K562 (cell line): ENCODE results near the gene HS2ST1. TPM values are rescaled to one million over a fixed set of nuclear protein-coding genes. Genes with fewer than 3 reads are reported as not detected.

Experiments
- ATAC-seq: fragments of 200-7000 bp; cut with Tn5 transposase; 3 replicates; pipeline ENCODE4 v1.9.1; 2020; ENCODE audit warnings: moderate library complexity
- BruUV-seq: library from RNA; stranded (reverse); fragments of 400-500 nt; replicated peaks from 2 replicates; lab custom pipeline; 2021; lab: Mats Ljungman, UMichigan
- CTCF ChIA-PET: fragments of 300-600 bp; formaldehyde crosslinking; extraction: SDS; loops from one replicate; lab custom pipeline; 2021; ENCODE audit warnings: low intra/inter-chr PET ratio; lab: Yijun Ruan, JAX
- POLR2A ChIA-PET: fragments of 300-600, 350-650 bp; sonication (Branson Sonifier 250); formaldehyde crosslinking; extraction: SDS; loops from one replicate; lab custom pipeline; 2021; ENCODE audit warnings: antibody characterized with exemption, inconsistent platforms; lab: Yijun Ruan, JAX
- DNase-seq, 4 experiments: peaks; one replicate each; pipeline versions ENCODE4 v3.0.0 to v3.0.0-alpha.2; 2011 to 2018; ENCODE audit warnings: low spot score in 3 of 4, mixed read lengths in 3 of 4; ENCODE audit errors: extremely low read depth in 1 of 4
- FAIRE-seq: peaks from 2 replicates; lab custom pipeline; 2011; peaks lifted over from hg19 to GRCh38; lab: Jason Lieb, UNC
- H2AFZ ChIP-seq: 2 replicates; pipeline ENCODE4 v1.6.0; 2011; ENCODE audit warnings: low read depth, low read length, control low read depth, inconsistent platforms
- H3K27ac ChIP-seq: fragments of 200-600 bp; 3 replicates; pipeline ENCODE4 v1.8.0; 2011; ENCODE audit warnings: low read depth, mild to moderate bottlenecking, control low read depth, inconsistent platforms, low read length, moderate library complexity, mixed read lengths; ENCODE audit errors: extremely low read depth
- H3K27me3 ChIP-seq, 2 experiments: fragments of 300-600 bp in 1 of 2; 2 replicates in 1 of 2; 3 replicates in 1 of 2; pipeline versions ENCODE4 v1.6.0 to v1.8.0; 2011; ENCODE audit warnings: inconsistent platforms in 2 of 2, low read length in 2 of 2, mild to moderate bottlenecking in 1 of 2, mixed read lengths in 1 of 2, moderate library complexity in 1 of 2; ENCODE audit not compliant: control insufficient read depth in 2 of 2, insufficient read depth in 2 of 2
- H3K36me3 ChIP-seq: fragments of 300-600 bp; 3 replicates; pipeline ENCODE4 v1.8.0; 2011; ENCODE audit warnings: mild to moderate bottlenecking, low read length, inconsistent platforms; ENCODE audit not compliant: control insufficient read depth, insufficient read depth
- H3K4me1 ChIP-seq, 2 experiments: fragments of 200-600 bp in 1 of 2; replicated peaks in 1 of 2; 2 replicates in 1 of 2; 3 replicates in 1 of 2; pipeline versions ENCODE4 v1.5.1 to v1.8.0; 2011; ENCODE audit warnings: inconsistent platforms in 2 of 2, low read length in 2 of 2, mild to moderate bottlenecking in 1 of 2, mixed read lengths in 1 of 2, moderate library complexity in 1 of 2; ENCODE audit not compliant: control insufficient read depth in 2 of 2, insufficient read depth in 2 of 2
- H3K4me2 ChIP-seq: 2 replicates; pipeline ENCODE4 v1.6.1; 2011; ENCODE audit warnings: low read length, control low read depth, inconsistent platforms, mixed read lengths; ENCODE audit not compliant: insufficient read depth
- H3K4me3 ChIP-seq: fragments of 200-600 bp; sonication (generic), shearing (Covaris generic); 2 replicates; pipeline ENCODE4 v1.5.1; 2016; ENCODE audit warnings: control low read depth, inconsistent platforms
- H3K79me2 ChIP-seq: fragments of 200-600 bp; 3 replicates; pipeline ENCODE4 v1.8.0; 2011; ENCODE audit warnings: low read length, inconsistent platforms; ENCODE audit not compliant: control insufficient read depth, insufficient read depth
- H3K9ac ChIP-seq, 2 experiments: 2 replicates each; pipeline versions ENCODE4 v1.6.0 to v1.6.1; 2011; ENCODE audit warnings: low read depth in 2 of 2, low read length in 2 of 2, control low read depth in 1 of 2, inconsistent platforms in 1 of 2, mild to moderate bottlenecking in 1 of 2, mixed read lengths in 1 of 2; ENCODE audit not compliant: insufficient read depth in 1 of 2
- H3K9me1 ChIP-seq: one replicate; pipeline ENCODE4 v1.6.0; 2011; ENCODE audit warnings: inconsistent platforms, mild to moderate bottlenecking, low read length, moderate library complexity; ENCODE audit not compliant: control insufficient read depth, insufficient read depth
- H3K9me3 ChIP-seq: replicated peaks from 2 replicates; pipeline ENCODE4 v1.5.1; 2011; ENCODE audit warnings: low read depth, low read length, inconsistent platforms; ENCODE audit not compliant: control insufficient read depth, insufficient read depth
- H4K20me1 ChIP-seq: replicated peaks from 2 replicates; pipeline ENCODE4 v1.6.1; 2011; ENCODE audit warnings: low read length, inconsistent platforms, mixed read lengths; ENCODE audit not compliant: control insufficient read depth, insufficient read depth
- CUX1 ChIP-seq: fragments of 200-800 bp; sonication (Bioruptor generic); IDR thresholded peaks from 2 replicates; pipeline ENCODE4 v1.6.1; 2016; ENCODE audit warnings: missing genetic modification characterization, missing compliant biosample characterization
- EP400 ChIP-seq: fragments of 450-650 bp; IDR thresholded peaks from 2 replicates; pipeline ENCODE4 v1.6.1; 2017; ENCODE audit warnings: antibody characterized with exemption, mild to moderate bottlenecking, moderate library complexity
- LARP7 ChIP-seq: fragments of 450-650 bp; IDR thresholded peaks from 2 replicates; pipeline ENCODE4 v1.6.1; 2016
- RBM17 ChIP-seq: fragments of 200-400 bp; formaldehyde crosslinking; IDR thresholded peaks from 2 replicates; pipeline ENCODE4 v1.6.1; 2017; ENCODE audit warnings: low read depth, mild to moderate bottlenecking, low read length, borderline replicate concordance
- RFX5 ChIP-seq: IDR thresholded peaks from 2 replicates; pipeline ENCODE4 v1.6.1; 2011; ENCODE audit warnings: low read depth, mild to moderate bottlenecking, improper control_type of control experiment, low read length
- TAF1 ChIP-seq: IDR thresholded peaks from 2 replicates; pipeline ENCODE4 v1.6.1; 2011; ENCODE audit warnings: mild to moderate bottlenecking, low read length, moderate library complexity; ENCODE audit not compliant: insufficient read depth, control insufficient read depth, severe bottlenecking; ENCODE audit errors: extremely low read depth
- TEAD4 ChIP-seq, 2 experiments: sonication (generic) in 1 of 2; formaldehyde crosslinking in 1 of 2; IDR thresholded peaks; 2 replicates each; pipeline versions ENCODE4 v1.6.1 to v1.8.0; 2012 to 2022; ENCODE audit warnings: borderline replicate concordance in 1 of 2, inconsistent platforms in 1 of 2, low read length in 1 of 2, mild to moderate bottlenecking in 1 of 2, missing genetic modification reagents in 1 of 2
- YY1 ChIP-seq, 3 experiments: IDR thresholded peaks; 2 replicates each; pipeline ENCODE4 v1.6.1; 2011; ENCODE audit warnings: low read length in 2 of 3, mild to moderate bottlenecking in 2 of 3, moderate library complexity in 2 of 3, borderline replicate concordance in 1 of 3, control low read depth in 1 of 3, low read depth in 1 of 3; ENCODE audit not compliant: insufficient read depth in 3 of 3, insufficient replicate concordance in 2 of 3, control insufficient read depth in 1 of 3, insufficient read length in 1 of 3; ENCODE audit errors: extremely low read depth in 1 of 3
- ZBTB9 ChIP-seq: fragments of 450-650 bp; formaldehyde crosslinking; IDR thresholded peaks from 2 replicates; pipeline ENCODE4 v1.4.0; 2020; ENCODE audit warnings: mild to moderate bottlenecking, moderate library complexity
- ZC3H11A ChIP-seq: IDR thresholded peaks from 2 replicates; pipeline ENCODE4 v1.6.1; 2012; ENCODE audit warnings: low read depth, low read length, improper control_type of control experiment
- ZKSCAN3 ChIP-seq: fragments of 250-450 bp; sonication (Bioruptor Pico); IDR thresholded peaks from 2 replicates; pipeline ENCODE4 v1.4.0; 2020
- in situ Hi-C: fragments of 300-500 bp; cut with MboI; formaldehyde crosslinking; loops from 4 replicates; pipeline ENCODE4 v1.15.0; 2018; ENCODE audit warnings: inconsistent platforms, mixed read lengths
- intact Hi-C: fragments of 100-400 bp; cut with micrococcal nuclease; formaldehyde crosslinking; loops from 2 replicates; pipeline ENCODE4 v1.14.2; 2022
- polyA plus RNA-seq, 8 experiments: library from polyadenylated mRNA; depleted of rRNA in 4 of 8; stranded (reverse) in 5 of 8; unstranded in 3 of 8; fragments of >200 nt; fragmentation: Nextera tagmentation in 2 of 8; fragmentation: Illumina TruSeq in 1 of 8; extraction: Ambion mirVana in 2 of 8; extraction: Trizol in 1 of 8; gene quantifications; 2 replicates each; pipeline versions ENCODE4 v1.2.1 to v1.2.3, GENCODE V29; 2011 to 2014; ENCODE audit warnings: inconsistent platforms in 1 of 8, missing spikeins in 1 of 8
- total RNA-seq, 7 experiments: library from RNA; depleted of rRNA in 6 of 7; stranded (reverse); fragments of >200 nt in 6 of 7; fragmentation: Illumina TruSeq in 2 of 7; extraction: Trizol in 2 of 7; gene quantifications; 2 replicates each; pipeline versions ENCODE4 v1.2.1 to v1.2.3, GENCODE V29; 2011 to 2021; ENCODE audit warnings: low replicate concordance in 1 of 7
- TF ChIP-seq, protein P1 (sequence below): fragments of 450-650 bp; IDR thresholded peaks from 2 replicates; pipeline ENCODE4 v1.6.1; 2018; ENCODE audit warnings: mild to moderate bottlenecking, low read depth; ENCODE audit not compliant: partially characterized antibody

HS2ST1 gene
- total and polyA plus RNA-seq, 9 of the 15 experiments (the other 6 are each of a cell fraction or from before 2014, with no cell fraction given), result 7.7 to 43.3 (median 25.8) TPM

DNA sequence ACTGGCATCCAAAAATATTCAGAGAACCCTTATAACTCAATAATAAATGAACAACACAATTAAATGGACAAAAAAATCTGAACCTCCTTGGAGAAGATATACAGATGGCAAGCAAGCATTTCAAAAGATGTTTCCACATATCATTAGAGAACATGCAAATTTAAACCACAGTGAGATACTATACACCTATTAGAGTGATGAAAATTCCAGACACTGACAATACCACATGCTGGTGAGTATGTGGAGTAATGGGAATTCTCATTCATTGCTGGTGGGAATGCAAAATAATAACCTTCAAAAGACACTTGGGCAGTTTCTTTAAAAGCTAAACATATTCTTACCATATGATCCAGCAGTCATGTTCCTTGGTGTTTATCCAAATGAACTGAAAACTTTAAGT, 46.1 kb downstream of the HS2ST1 start:
- H3K27me3 ChIP-seq, result no peaks in the 10 kb centered on the region
- FAIRE-seq (no peak), ATAC-seq (no peak), DNase-seq (no peak)
- H3K27ac ChIP-seq, result no peak overlapping the region
- CTCF ChIA-PET, result no interaction called here
- peaks cover 7% of the 10 kb centered on the region; the same call in 1 of the 3 replicates for H3K36me3 ChIP-seq
- H3K4me1 ChIP-seq, result peaks cover 0 to 3% of the 10 kb centered on the region in 2 experiments; a peak in 1 of 5 replicates
- H3K9me1 ChIP-seq, result no peaks in the 10 kb centered on the region
- intact Hi-C loops (loop anchor here (10.0 kb wide), 1 partner anchor 176 kb away; no protein-coding TSS in a partner anchor), in situ Hi-C loops (no loop called here)
- POLR2A ChIA-PET, result no interaction called here
- no peak overlapping the region for H3K4me2 ChIP-seq
- no peaks in the 10 kb centered on the region for H4K20me1 ChIP-seq
- no peak overlapping the region for H3K4me3 ChIP-seq
- no peaks in the 10 kb centered on the region for H3K9me3 ChIP-seq
- H2AFZ ChIP-seq, result no peak overlapping the region
- H3K9ac ChIP-seq, result no peak overlapping the region
- H3K79me2 ChIP-seq, result peaks cover 66% of the 10 kb centered on the region
- no TSS peak for BruUV-seq
- TF ChIP-seq LARP7 (no peak), RFX5 (no peak), RBM17 (no peak), ZBTB9 (CRISPR knock-in tag) (no peak), CUX1 (CRISPR knock-in tag) (no peak), ZKSCAN3 (CRISPR knock-in tag) (no peak), EP400 (no peak), TAF1 (no peak), YY1 (IDR thresholded peaks at IDR 0.05; ENCODE audit: borderline replicate concordance in 1 of 3, control insufficient read depth in 1 of 3, extremely low read depth in 1 of 3, insufficient read depth in 3 of 3, insufficient read length in 1 of 3, insufficient replicate concordance in 2 of 3, low read depth in 1 of 3, low read length in 2 of 3) (no peak), ZC3H11A (no peak), TEAD4 (IDR thresholded peaks at IDR 0.05; ENCODE audit: low read length) (no peak), TEAD4 (CRISPR knock-in tag; IDR thresholded peaks at IDR 0.05; ENCODE audit: borderline replicate concordance) (no peak)
- TF ChIP-seq, protein P1, sequence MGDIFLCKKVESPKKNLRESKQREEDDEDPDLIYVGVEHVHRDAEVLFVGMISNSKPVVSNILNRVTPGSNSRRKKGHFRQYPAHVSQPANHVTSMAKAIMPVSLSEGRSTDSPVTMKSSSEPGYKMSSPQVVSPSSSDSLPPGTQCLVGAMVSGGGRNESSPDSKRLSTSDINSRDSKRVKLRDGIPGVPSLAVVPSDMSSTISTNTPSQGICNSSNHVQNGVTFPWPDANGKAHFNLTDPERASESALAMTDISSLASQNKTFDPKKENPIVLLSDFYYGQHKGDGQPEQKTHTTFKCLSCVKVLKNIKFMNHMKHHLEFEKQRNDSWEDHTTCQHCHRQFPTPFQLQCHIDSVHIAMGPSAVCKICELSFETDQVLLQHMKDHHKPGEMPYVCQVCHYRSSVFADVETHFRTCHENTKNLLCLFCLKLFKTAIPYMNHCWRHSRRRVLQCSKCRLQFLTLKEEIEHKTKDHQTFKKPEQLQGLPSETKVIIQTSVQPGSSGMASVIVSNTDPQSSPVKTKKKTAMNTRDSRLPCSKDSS, result no peak
